ENCODE data around the gene PPP1R3F. TPM values are rescaled to one million over a fixed set of nuclear protein-coding genes. Genes with fewer than 3 reads are reported as not detected.

PPP1R3F gene
- total RNA-seq, 1 donor from 2014 or later = 6.9 TPM

DNA sequence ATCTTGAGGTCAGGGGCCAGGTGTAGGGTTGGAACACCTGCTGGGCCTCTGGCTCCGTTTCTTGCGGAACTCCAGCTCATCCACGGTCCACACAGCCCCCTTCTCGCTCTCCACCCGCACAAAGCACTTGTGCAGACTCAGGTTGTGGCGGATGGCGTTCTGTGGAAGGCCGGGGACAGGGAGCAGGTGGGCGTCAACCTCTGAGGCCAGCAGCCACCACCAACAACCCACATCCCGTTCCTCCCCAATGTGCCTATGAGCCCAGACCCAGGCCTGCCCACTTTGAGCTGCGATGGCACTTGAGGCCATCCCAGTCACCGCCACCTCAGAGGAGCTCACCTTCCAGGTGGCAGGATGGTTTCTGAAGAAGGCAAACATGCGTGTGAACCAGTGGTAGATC lies 18.3 kb upstream of the PPP1R3F start:
- DNase-seq (ENCODE audit: low spot score) = no peak
- no peak overlapping the region for H3K4me3 Mint-ChIP-seq
- peaks cover 10% of the 10 kb centered on the region for H3K36me3 Mint-ChIP-seq (ENCODE audit: low read depth)
- H3K9me3 Mint-ChIP-seq = no peaks in the 10 kb centered on the region
- H3K4me1 Mint-ChIP-seq (ENCODE audit: low read depth) = no peaks in the 10 kb centered on the region
- no peaks in the 10 kb centered on the region for H3K27me3 Mint-ChIP-seq (ENCODE audit: insufficient read depth)
- intact Hi-C loops (cut with micrococcal nuclease) = no loop called here
- no peak overlapping the region for H3K27ac Mint-ChIP-seq

DNA sequence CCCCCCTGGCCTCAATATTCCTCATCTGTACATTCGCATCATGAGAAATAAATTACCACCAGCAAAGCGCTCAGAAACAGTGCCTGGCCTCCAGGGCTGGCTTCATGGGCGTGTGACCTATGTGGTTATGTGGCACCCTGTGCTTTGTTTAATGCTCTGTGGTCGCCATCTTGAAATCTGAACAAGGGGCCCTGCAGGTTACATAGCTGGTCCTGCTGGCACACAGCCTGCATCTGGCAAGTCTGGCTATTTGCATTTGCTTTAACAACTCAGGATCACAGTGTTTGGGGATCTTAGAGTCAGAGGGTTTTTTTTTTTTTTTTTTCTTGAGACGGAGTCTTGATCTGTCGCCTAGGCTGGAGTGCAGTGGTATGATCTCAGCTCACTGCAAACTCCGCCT lies 15.0 kb upstream of the PPP1R3F start:
- no peaks in the 10 kb centered on the region for H3K9me3 Mint-ChIP-seq
- H3K27ac Mint-ChIP-seq = no peak overlapping the region
- H3K4me3 Mint-ChIP-seq = no peak overlapping the region
- no peaks in the 10 kb centered on the region for H3K27me3 Mint-ChIP-seq (ENCODE audit: insufficient read depth)
- peaks cover 5% of the 10 kb centered on the region for H3K4me1 Mint-ChIP-seq (ENCODE audit: low read depth)
- intact Hi-C loops (cut with micrococcal nuclease) = no loop called here
- H3K36me3 Mint-ChIP-seq (ENCODE audit: low read depth) = peaks cover 9% of the 10 kb centered on the region
- no peak for DNase-seq (ENCODE audit: low spot score)

DNA sequence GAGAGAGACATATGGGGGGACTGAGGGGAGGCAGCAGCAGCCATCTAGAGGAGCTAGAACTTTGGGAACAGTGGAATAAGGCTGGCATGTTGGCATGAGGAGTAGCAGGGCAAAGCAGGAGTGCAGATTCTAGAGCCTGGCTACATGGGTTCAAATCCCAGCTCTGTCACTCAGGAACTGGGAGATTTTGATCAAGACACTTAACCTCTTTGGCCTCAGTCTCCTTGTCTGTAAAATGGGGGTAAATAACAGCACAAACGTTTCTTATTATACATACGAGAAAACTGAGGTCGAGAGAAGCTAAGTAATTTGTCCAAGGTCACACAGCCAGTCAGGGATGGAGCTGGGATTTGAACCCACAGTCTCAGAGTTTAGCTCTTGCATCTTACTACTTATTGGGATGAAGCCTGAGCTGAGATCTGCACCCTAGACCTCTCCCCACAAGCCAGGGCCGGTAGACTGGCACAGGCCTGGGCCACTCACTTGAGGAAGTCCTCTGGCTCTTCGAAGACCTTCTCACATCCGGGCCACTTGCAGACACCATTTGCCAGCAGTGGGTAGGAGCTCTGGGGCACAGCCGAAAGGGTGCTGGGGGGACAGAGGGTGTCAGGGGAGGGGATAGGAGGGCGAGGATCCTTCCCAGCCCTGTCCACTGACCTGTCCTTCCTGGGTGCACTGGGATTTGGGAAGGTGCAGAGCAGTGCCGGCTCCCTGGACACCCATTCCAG lies 13.2 kb upstream of the PPP1R3F start:
- Mint-ChIP-seq H3K9me3 (no peaks in the 10 kb centered on the region), H3K4me3 (no peak overlapping the region), H3K36me3 (ENCODE audit: low read depth) (peaks cover 9% of the 10 kb centered on the region), H3K27me3 (ENCODE audit: insufficient read depth) (no peaks in the 10 kb centered on the region), H3K4me1 (ENCODE audit: low read depth) (peaks cover 5% of the 10 kb centered on the region), H3K27ac (no peak overlapping the region)
- no peak for DNase-seq (ENCODE audit: low spot score)
- intact Hi-C loops (cut with micrococcal nuclease) = no loop called here

DNA sequence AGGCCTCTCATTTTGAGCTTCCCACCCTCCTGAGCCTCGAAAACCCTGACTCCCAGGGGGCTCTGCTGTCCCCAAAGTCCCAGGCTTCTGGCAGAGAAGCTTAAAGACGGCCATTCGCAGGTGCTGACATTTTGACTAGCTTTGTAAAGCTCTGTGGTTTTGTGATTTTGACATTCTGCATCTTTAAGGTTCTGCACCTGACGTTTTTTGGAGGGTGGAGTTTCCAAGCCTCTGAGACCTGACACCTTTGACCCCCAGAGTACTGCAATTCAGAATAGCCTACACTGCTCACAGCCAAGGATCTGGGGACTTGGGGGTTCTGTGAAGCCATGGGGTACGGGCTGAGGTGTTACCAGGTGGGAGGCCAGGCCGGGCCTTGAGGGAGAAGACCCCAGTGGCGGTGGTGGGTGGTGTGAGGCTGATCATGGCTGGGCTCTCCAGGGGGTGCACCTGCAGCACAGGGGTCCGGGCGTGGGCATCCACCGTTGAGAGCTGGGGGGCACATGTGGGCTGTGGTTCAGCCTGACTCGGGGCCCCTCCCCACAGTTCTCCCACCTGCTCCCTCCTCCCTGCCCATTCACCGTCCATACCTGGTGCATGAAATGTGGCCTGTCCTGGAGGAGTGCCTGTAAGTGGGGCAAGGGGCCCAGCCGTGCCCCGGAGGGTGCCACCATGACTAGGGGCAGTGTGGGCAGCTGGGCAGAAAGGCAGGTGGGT lies 12.4 kb upstream of the PPP1R3F start:
- DNase-seq (ENCODE audit: low spot score) = no peak
- Mint-ChIP-seq H3K9me3 (no peaks in the 10 kb centered on the region), H3K4me3 (no peak overlapping the region), H3K27me3 (ENCODE audit: insufficient read depth) (no peaks in the 10 kb centered on the region), H3K27ac (no peak overlapping the region), H3K36me3 (ENCODE audit: low read depth) (peaks cover 9% of the 10 kb centered on the region), H3K4me1 (ENCODE audit: low read depth) (peaks cover 9% of the 10 kb centered on the region)
- intact Hi-C loops (cut with micrococcal nuclease) = no loop called here

DNA sequence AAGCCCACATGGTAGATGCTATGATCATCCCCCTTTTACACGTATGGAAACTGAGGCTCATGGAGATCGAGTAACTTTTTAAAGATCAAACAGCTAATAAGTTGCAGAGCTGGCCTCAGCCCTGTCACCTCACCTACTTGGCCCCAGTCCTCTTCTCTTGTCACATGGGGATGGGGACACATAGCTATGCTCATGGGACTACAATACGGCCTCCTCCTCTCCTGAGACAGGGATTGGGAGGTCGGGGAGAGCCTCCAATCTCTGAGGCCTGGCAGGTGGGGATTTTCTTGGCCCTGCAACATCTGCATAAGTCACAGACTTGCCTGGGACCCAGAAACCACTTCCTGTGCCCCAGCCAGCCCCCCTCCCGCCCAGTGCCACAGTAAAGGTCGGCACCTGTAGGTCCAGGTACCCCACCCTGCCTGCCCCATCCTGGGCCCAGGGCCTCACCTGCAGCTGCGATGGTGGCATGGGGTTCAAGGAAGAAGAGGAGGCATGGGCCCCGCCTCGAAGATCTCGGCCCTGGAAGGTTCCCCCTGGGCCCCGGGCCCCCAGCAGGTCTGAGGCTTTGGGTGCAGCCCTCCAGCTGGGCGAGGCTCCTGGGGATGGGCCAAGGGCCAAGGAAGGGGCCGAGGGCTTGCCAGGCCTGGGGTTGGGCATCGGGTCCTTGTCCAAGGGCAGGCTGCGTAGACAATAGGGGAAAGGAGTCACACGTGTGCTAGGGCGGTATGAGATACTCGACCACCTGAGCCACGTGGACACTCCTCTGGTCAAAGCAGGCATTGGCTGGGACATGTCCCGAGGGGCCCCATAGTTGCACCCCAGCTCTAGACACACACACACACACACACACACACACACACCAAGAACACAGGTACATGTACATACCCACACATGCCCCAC lies 11.5 kb upstream of the PPP1R3F start:
- intact Hi-C loops (cut with micrococcal nuclease) = no loop called here
- H3K27ac Mint-ChIP-seq = no peak overlapping the region
- no peaks in the 10 kb centered on the region for H3K27me3 Mint-ChIP-seq (ENCODE audit: insufficient read depth)
- no peak overlapping the region for H3K4me3 Mint-ChIP-seq
- H3K36me3 Mint-ChIP-seq (ENCODE audit: low read depth) = peaks cover 7% of the 10 kb centered on the region
- peaks cover 18% of the 10 kb centered on the region for H3K4me1 Mint-ChIP-seq (ENCODE audit: low read depth)
- no peaks in the 10 kb centered on the region for H3K9me3 Mint-ChIP-seq
- no peak for DNase-seq (ENCODE audit: low spot score)

DNA sequence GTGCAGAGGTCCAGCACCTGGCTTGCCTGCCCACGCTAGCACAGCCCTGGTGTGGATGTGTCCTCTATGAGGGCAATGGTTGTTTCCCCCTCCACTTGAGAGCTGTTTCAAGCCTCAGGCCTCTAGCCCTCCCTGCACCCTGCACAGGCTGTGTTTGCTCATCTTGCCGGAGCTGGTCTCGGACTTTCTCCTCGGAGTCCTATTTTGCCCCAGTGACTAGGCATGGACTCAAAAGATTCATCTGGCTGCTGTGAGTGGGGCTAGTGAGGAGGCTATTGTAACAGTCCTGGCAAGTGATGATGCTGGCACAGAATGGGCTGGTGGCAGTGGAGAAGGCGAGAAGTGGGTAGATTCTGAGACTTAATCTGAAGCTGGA lies 10.9 kb upstream of the PPP1R3F start:
- H3K4me1 Mint-ChIP-seq (ENCODE audit: low read depth) = peaks cover 21% of the 10 kb centered on the region

DNA sequence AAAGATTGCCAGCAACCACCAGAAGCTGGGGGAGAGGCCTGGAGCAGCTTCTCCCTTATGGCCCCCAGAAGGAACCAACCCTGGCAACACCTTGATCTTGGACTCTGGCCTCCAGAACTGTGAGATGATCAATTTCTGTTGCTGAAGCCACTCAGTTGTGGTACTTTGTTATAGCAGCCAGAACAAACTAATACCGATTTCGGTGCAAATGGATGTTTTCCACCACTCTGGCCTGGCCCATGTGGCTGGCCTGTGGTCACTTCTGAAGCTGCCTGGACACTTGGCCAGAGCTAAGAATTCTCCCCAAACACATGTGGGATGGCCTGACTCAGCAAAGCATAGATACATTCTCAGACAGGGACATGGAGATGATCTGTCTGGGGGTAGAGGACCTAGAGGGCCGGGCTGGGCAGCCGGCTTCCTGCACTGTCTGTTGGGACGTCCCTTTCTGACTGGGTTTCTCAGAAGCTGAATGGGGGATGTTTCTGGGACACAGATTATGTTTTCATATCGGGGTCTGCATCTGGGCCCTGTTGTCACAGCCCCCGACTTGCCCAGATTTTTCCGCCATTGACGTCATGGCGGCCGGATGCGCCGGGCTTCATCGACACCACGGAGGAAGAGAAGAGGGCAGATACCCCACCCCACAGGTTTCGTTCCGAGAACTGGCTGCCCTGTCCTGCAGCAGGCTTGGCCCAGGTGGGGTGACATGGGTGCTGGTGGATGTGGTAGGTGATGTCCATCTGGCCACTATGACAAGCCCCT lies 9.2 kb upstream of the PPP1R3F start:
- H3K36me3 Mint-ChIP-seq (ENCODE audit: low read depth) = peaks cover 7% of the 10 kb centered on the region
- no peak overlapping the region for H3K4me3 Mint-ChIP-seq
- DNase-seq (ENCODE audit: low spot score) = no peak
- H3K9me3 Mint-ChIP-seq = no peaks in the 10 kb centered on the region
- H3K27me3 Mint-ChIP-seq (ENCODE audit: insufficient read depth) = no peaks in the 10 kb centered on the region
- H3K4me1 Mint-ChIP-seq (ENCODE audit: low read depth) = peaks cover 35% of the 10 kb centered on the region
- H3K27ac Mint-ChIP-seq = no peak overlapping the region
- intact Hi-C loops (cut with micrococcal nuclease) = loop anchor here (10.0 kb wide), 1 partner anchor 366 kb away; the partner anchor contains the start of genes PQBP1 and TIMM17B

More for the DNA sequence above, 10.9 kb upstream of the PPP1R3F start:
- peak overlapping the region; percentile 69 for H3K27ac Mint-ChIP-seq
- H3K9me3 Mint-ChIP-seq = no peaks in the 10 kb centered on the region
- DNase-seq (ENCODE audit: low spot score) = no peak
- intact Hi-C loops (cut with micrococcal nuclease) = no loop called here
- H3K36me3 Mint-ChIP-seq (ENCODE audit: low read depth) = peaks cover 7% of the 10 kb centered on the region
- H3K27me3 Mint-ChIP-seq (ENCODE audit: insufficient read depth) = no peaks in the 10 kb centered on the region
- no peak overlapping the region for H3K4me3 Mint-ChIP-seq

DNA sequence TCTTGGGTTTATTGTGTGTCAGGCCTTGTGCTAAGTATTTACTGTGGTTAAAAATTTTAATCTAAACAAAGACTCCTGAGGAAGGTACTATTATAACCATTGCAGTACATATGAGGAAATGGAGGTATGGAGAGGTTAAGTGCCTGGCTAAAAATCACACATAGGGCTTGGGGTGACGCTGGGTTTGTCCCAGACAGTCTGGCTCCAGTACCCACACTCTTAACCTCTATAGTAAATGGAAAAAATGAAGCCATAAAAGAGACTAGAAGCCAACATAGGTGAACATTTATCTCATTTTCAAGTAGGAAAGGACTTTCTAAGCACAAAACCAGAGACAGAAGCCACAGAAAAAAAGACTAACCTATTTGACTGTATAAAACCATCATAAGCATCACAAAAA lies 7.0 kb upstream of the PPP1R3F start:
- Mint-ChIP-seq H3K4me3 (peak overlapping the region; percentile 65), H3K27ac (peak overlapping the region; percentile 75), H3K4me1 (ENCODE audit: low read depth) (peaks cover 40% of the 10 kb centered on the region), H3K27me3 (ENCODE audit: insufficient read depth) (no peaks in the 10 kb centered on the region), H3K36me3 (ENCODE audit: low read depth) (peaks cover 7% of the 10 kb centered on the region), H3K9me3 (no peaks in the 10 kb centered on the region)
- intact Hi-C loops (cut with micrococcal nuclease) = loop anchor here (1.0 to 10.0 kb wide), 2 partner anchors 11 to 368 kb away; partner anchors contain the start of genes PQBP1 and TIMM17B
- DNase-seq (ENCODE audit: low spot score) = no peak

DNA sequence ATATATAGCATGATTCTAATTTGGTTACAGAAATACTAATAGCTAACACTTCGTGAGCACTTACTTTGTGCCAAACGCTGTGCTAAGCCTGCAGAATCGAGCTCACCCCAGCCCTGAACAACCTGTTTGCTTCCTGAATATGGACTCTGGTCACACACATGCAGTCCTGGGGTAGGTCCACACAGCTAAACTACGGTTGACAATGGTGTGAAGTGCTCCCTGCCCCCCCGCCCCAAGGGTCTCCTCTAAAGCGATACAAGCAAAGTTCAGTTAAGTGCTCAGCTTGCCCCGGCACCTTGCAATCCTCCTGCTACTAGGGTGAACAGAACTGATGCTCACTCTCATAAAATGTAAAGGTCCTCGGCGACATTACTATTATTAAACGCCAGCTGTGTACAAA lies 6.0 kb upstream of the PPP1R3F start:
- Mint-ChIP-seq H3K4me1 (ENCODE audit: low read depth) (peaks cover 50% of the 10 kb centered on the region), H3K27ac (peak overlapping the region; percentile 77), H3K36me3 (ENCODE audit: low read depth) (peaks cover 7% of the 10 kb centered on the region), H3K27me3 (ENCODE audit: insufficient read depth) (no peaks in the 10 kb centered on the region), H3K4me3 (peak overlapping the region; percentile 83), H3K9me3 (no peaks in the 10 kb centered on the region)
- intact Hi-C loops (cut with micrococcal nuclease) = loop anchor here (10.0 kb wide), 1 partner anchor 369 kb away; the partner anchor contains the start of genes PQBP1 and TIMM17B
- DNase-seq (ENCODE audit: low spot score) = no peak

DNA sequence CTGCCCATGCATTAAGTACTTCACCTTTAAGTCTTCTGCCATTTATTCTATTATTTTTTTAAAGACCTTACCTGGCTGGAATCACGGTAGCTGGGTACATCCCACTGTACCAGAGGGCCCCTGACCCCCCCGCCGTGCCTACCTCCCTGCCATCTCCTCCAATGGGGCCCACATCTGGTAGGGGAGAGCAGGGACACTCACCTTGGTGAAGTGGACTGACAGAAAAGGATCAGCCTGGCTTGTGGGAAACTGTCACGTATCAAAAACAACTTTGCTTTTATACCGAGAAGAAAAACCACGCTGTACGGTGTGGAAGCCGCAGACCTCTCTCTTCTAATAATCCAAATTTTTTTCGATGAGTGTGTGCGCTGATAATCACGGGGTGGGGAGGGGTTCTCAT lies 5.1 kb upstream of the PPP1R3F start, which contains the start of gene FOXP3:
Gene FOXP3 (minus strand): TSS at position 251 of the 400 bp plus-strand sequence. CDS start 6,205 bp downstream, outside the sequence.
- no peak for DNase-seq (ENCODE audit: low spot score)
- peak within 1 kb of the TSS; percentile 77 for H3K27ac Mint-ChIP-seq
- H3K9me3 Mint-ChIP-seq = no peaks in the 10 kb centered on the region
- H3K27me3 Mint-ChIP-seq (ENCODE audit: insufficient read depth) = no peaks in the 10 kb centered on the region
- peaks cover 5% of the 10 kb centered on the region for H3K36me3 Mint-ChIP-seq (ENCODE audit: low read depth)
- intact Hi-C loops (cut with micrococcal nuclease) = loop anchor here (10.0 kb wide), 1 partner anchor 370 kb away; the partner anchor contains the start of genes PQBP1 and TIMM17B
- peak within 1 kb of the TSS; percentile 83 for H3K4me3 Mint-ChIP-seq
- H3K4me1 Mint-ChIP-seq (ENCODE audit: low read depth) = peaks cover 49% of the 10 kb centered on the region

DNA sequence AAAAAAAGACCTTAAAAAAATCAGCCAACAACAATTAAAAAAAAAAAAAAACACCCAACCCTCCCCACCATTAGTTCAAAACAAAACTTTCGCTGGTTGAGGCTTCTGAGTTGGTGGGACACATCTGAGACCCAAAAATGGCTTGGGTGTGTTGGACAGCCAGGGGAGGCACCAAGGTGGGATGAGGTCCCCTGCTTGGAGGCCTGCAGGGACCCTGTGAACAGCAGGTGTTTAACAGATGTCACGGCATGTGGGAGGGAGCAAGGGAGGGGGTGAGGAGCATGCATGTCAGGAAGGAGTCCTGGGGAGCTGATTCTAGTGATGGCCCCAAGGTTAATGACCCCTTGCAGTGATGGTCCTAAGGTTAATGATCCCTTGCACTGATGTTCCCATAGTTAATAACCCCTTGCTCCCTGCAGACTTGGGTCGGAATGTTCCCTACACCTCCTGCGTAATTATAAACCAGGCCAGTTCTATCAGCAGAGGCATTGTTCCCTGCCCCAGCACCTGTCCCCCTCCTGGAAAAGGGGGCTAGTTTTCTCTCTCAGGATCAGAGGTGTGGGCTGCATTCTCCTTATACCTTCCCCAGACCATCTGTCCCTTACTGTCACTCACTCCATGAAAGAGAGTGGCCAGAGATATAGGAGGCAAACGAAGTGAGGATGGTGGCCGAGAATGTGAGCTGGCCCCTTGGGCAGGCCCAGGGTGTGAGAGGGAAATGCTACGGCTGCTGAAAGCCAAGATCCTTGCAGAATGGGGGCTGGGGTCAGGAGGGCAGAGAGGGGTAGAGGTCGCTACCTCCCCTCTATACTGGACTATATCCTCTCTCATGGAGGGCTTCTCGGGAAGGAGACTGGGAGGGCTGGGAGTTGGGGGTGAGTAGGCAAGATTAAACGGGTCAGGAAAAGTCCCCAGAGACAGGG lies 2.8 kb upstream of the PPP1R3F start:
- Mint-ChIP-seq H3K4me3 (peak overlapping the region; percentile 91), H3K36me3 (ENCODE audit: low read depth) (peaks cover 9% of the 10 kb centered on the region), H3K27ac (no peak overlapping the region), H3K9me3 (no peaks in the 10 kb centered on the region), H3K27me3 (ENCODE audit: insufficient read depth) (no peaks in the 10 kb centered on the region), H3K4me1 (ENCODE audit: low read depth) (peaks cover 58% of the 10 kb centered on the region)
- intact Hi-C loops (cut with micrococcal nuclease) = loop anchor here (10.0 kb wide), 1 partner anchor 372 kb away; the partner anchor contains the start of genes PQBP1 and TIMM17B
- DNase-seq (ENCODE audit: low spot score) = no peak
